ENCODE data around the gene RCAN2.
A peak's percentile ranks its signal among the peaks of the same experiment; 100 is the strongest.

DNA sequence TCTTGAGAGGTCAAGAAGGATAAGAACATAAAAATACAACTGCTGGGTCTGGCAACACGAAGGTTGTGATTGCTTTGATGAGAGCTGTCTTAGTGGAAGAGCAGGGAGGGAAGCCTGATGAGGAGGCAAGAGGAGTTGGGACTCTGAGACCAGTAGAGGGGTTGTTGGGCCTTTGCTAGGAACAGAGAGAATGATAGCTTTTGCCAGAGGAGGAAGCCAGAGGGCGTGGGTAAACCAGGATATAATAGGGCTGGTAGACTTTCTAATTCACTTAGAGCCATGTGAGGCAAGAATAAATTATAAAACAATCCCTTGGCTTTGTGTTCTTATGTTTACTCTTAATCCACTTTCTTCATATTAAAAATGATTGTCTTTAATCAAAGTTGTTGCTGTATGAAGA is 78.6 kb downstream of the RCAN2 start:
- TF ChIP-seq, protein P1, sequence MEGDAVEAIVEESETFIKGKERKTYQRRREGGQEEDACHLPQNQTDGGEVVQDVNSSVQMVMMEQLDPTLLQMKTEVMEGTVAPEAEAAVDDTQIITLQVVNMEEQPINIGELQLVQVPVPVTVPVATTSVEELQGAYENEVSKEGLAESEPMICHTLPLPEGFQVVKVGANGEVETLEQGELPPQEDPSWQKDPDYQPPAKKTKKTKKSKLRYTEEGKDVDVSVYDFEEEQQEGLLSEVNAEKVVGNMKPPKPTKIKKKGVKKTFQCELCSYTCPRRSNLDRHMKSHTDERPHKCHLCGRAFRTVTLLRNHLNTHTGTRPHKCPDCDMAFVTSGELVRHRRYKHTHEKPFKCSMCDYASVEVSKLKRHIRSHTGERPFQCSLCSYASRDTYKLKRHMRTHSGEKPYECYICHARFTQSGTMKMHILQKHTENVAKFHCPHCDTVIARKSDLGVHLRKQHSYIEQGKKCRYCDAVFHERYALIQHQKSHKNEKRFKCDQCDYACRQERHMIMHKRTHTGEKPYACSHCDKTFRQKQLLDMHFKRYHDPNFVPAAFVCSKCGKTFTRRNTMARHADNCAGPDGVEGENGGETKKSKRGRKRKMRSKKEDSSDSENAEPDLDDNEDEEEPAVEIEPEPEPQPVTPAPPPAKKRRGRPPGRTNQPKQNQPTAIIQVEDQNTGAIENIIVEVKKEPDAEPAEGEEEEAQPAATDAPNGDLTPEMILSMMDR (IDR thresholded peaks at IDR 0.05 in 2 of 3, conservative IDR thresholded peaks at IDR 0.05 in 1 of 3; ENCODE audit: insufficient read depth in 2 of 3, low read depth in 1 of 3, low read length in 3 of 3), result peak in 1 of 3 experiments; percentile 19; a peak in 1 of 6 replicates
- TF ChIP-seq ZC3H11A (IDR thresholded peaks at IDR 0.05; ENCODE audit: low read depth, low read length), result no peak
- no peak for TF ChIP-seq EGR1 (conservative IDR thresholded peaks at IDR 0.05)
- no peak for TF ChIP-seq SIN3A (IDR thresholded peaks at IDR 0.05; ENCODE audit: borderline replicate concordance in 2 of 2, control insufficient read depth in 1 of 2, low read depth in 2 of 2, low read length in 2 of 2)
- TF ChIP-seq, protein P2, sequence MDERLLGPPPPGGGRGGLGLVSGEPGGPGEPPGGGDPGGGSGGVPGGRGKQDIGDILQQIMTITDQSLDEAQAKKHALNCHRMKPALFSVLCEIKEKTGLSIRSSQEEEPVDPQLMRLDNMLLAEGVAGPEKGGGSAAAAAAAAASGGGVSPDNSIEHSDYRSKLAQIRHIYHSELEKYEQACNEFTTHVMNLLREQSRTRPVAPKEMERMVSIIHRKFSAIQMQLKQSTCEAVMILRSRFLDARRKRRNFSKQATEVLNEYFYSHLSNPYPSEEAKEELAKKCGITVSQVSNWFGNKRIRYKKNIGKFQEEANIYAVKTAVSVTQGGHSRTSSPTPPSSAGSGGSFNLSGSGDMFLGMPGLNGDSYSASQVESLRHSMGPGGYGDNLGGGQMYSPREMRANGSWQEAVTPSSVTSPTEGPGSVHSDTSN (CRISPR knock-in tag; IDR thresholded peaks at IDR 0.05; ENCODE audit: low read depth), result no peak
- TF ChIP-seq, protein P2 (tag; conservative IDR thresholded peaks at IDR 0.05; ENCODE audit: low read depth), result no peak
- no peak for TF ChIP-seq FOS (IDR thresholded peaks at IDR 0.05; ENCODE audit: extremely low read depth, insufficient read length)
- no peak for TF ChIP-seq ZNF586 (CRISPR knock-in tag; conservative IDR thresholded peaks at IDR 0.05)

Measured in K562 (cell line).